Karpas-422 (cell line): ENCODE results near the gene OSBPL8. TPM values are rescaled to one million over a fixed set of nuclear protein-coding genes. Genes with fewer than 3 reads are reported as not detected.

Experiments
- DNase-seq: peaks from one replicate; pipeline ENCODE4 v3.0.0-alpha.2; 2015
- H2AFZ ChIP-seq: fragments of 200-600 bp; sonication (generic); 2 replicates; pipeline ENCODE4 v1.6.1; 2014; ENCODE audit warnings: antibody characterized with exemption, low read length, mixed read lengths
- H3K27ac ChIP-seq: fragments of 200-600 bp; sonication (generic); 2 replicates; pipeline ENCODE4 v1.5.1; 2014; ENCODE audit warnings: mild to moderate bottlenecking, low read length, moderate library complexity
- H3K27me3 ChIP-seq: fragments of 200-600 bp; sonication (generic); 2 replicates; pipeline ENCODE4 v1.6.1; 2014; ENCODE audit warnings: low read length, mixed read lengths
- H3K36me3 ChIP-seq: fragments of 200-600 bp; sonication (generic); 2 replicates; pipeline ENCODE4 v1.6.1; 2014; ENCODE audit warnings: low read length, mixed read lengths; ENCODE audit not compliant: insufficient read depth
- H3K4me1 ChIP-seq: fragments of 200-600 bp; sonication (generic); 2 replicates; pipeline ENCODE4 v1.6.1; 2014; ENCODE audit warnings: mild to moderate bottlenecking, low read length, mixed read lengths
- H3K4me2 ChIP-seq: fragments of 200-600 bp; sonication (generic); 2 replicates; pipeline ENCODE4 v1.6.1; 2014; ENCODE audit warnings: low read length, low read depth, mild to moderate bottlenecking; ENCODE audit not compliant: poor library complexity, severe bottlenecking
- H3K4me3 ChIP-seq: fragments of 200-600 bp; sonication (generic); 2 replicates; pipeline ENCODE4 v1.5.1; 2014; ENCODE audit warnings: mild to moderate bottlenecking, antibody characterized with exemption, low read length, mixed read lengths
- H3K79me2 ChIP-seq: fragments of 200-600 bp; sonication (generic); 2 replicates; pipeline ENCODE4 v1.6.1; 2014; ENCODE audit warnings: mild to moderate bottlenecking, low read length, mixed read lengths
- H3K9ac ChIP-seq: fragments of 200-600 bp; sonication (generic); 2 replicates; pipeline ENCODE4 v1.6.0; 2014; ENCODE audit warnings: low read length
- H3K9me2 ChIP-seq: fragments of 200-600 bp; sonication (generic), shearing (Covaris generic); replicated peaks from 2 replicates; pipeline ENCODE4 v1.6.0; 2014; ENCODE audit warnings: mild to moderate bottlenecking, low read length, moderate library complexity; ENCODE audit not compliant: insufficient read depth
- H3K9me3 ChIP-seq: fragments of 300-700, 200-600 bp; sonication (generic); 2 replicates; pipeline ENCODE4 v1.6.1; 2014; ENCODE audit warnings: low read length, mixed read lengths
- H4K20me1 ChIP-seq: fragments of 200-600 bp; sonication (generic); 2 replicates; pipeline ENCODE4 v1.6.1; 2014; ENCODE audit warnings: mild to moderate bottlenecking, antibody characterized with exemption, low read length, low read depth; ENCODE audit not compliant: insufficient read depth
- total RNA-seq: library from RNA; depleted of rRNA; stranded (reverse); fragments of >200 nt; shearing (Covaris generic); gene quantifications from 2 replicates; pipeline ENCODE4 v1.2.3, GENCODE V29; 2014; ENCODE audit warnings: low replicate concordance

Gene OSBPL8
- total RNA-seq, 1 experiment from 2014 or later, result 116 TPM

DNA sequence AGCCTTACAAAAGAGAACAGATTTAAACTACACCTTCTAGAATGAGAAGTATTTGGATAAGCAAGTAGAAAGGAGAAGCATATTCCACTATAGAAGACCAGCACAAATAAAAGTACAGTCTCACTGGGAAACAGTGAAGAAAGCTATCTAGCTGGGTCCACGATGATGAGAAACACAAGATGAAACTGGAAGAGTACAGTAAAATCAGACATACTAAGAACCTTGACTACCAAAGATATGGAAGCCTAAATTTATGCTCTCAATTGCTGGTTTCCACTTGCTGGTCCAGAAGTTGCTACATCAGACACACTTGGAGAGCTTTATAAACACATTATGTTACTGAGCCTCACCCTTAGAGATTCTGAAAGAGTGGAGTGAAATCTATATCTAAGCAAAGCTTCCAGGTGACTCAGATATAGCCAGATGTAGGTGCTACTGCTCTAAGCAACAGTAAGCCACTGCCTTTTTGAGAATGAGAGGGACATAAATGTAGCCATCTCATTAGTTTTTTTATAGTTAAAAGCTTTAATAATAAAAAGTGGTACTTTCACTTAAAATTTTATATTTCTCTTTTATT lies 115.1 kb downstream of the OSBPL8 start:
- no peak overlapping the region for H3K4me3 ChIP-seq
- no peaks in the 10 kb centered on the region for H3K9me3 ChIP-seq
- no peak overlapping the region for H3K27ac ChIP-seq
- no peaks in the 10 kb centered on the region for H3K27me3 ChIP-seq
- no peak overlapping the region for H2AFZ ChIP-seq
- no peak overlapping the region for H3K4me2 ChIP-seq
- no peaks in the 10 kb centered on the region for H3K9me2 ChIP-seq
- peaks cover 11% of the 10 kb centered on the region for H3K36me3 ChIP-seq
- H3K9ac ChIP-seq, result no peak overlapping the region
- no peak for DNase-seq
- peaks cover 95% of the 10 kb centered on the region for H3K79me2 ChIP-seq
- peaks cover 5% of the 10 kb centered on the region; the same call in 1 of the 2 replicates for H3K4me1 ChIP-seq
- H4K20me1 ChIP-seq, result no peaks in the 10 kb centered on the region

GRCh38 chr12:76441016-76441415 lies 118.6 kb downstream of the OSBPL8 start:
- no peak overlapping the region for H3K9ac ChIP-seq
- H3K9me2 ChIP-seq, result no peaks in the 10 kb centered on the region
- peak; percentile 60 for DNase-seq
- H4K20me1 ChIP-seq, result no peaks in the 10 kb centered on the region
- no peak overlapping the region for H3K4me3 ChIP-seq
- H3K4me2 ChIP-seq, result no peak overlapping the region
- H2AFZ ChIP-seq, result no peak overlapping the region
- no peaks in the 10 kb centered on the region for H3K9me3 ChIP-seq
- peaks cover 5% of the 10 kb centered on the region; the same call in 1 of the 2 replicates for H3K4me1 ChIP-seq
- H3K27me3 ChIP-seq, result no peaks in the 10 kb centered on the region
- no peak overlapping the region for H3K27ac ChIP-seq
- peaks cover 15% of the 10 kb centered on the region; the same call in 1 of the 2 replicates for H3K36me3 ChIP-seq
- peaks cover 92% of the 10 kb centered on the region for H3K79me2 ChIP-seq

- no peak for DNase-seq
- Histone ChIP-seq H3K27ac (no peak overlapping the region), H3K27me3 (no peaks in the 10 kb centered on the region), H3K36me3 (peaks cover 40% of the 10 kb centered on the region), H3K4me1 (no peaks in the 10 kb centered on the region), H2AFZ (no peak overlapping the region), H3K79me2 (peaks cover 99% of the 10 kb centered on the region), H3K4me2 (no peak overlapping the region), H3K9me3 (peaks cover 22% of the 10 kb centered on the region), H3K9me2 (no peaks in the 10 kb centered on the region), H3K4me3 (no peak overlapping the region), H3K9ac (no peak overlapping the region), H4K20me1 (no peaks in the 10 kb centered on the region)
These were observed 126.8 kb downstream of the OSBPL8 start for GRCh38 chr12:76432733-76433132.

DNA sequence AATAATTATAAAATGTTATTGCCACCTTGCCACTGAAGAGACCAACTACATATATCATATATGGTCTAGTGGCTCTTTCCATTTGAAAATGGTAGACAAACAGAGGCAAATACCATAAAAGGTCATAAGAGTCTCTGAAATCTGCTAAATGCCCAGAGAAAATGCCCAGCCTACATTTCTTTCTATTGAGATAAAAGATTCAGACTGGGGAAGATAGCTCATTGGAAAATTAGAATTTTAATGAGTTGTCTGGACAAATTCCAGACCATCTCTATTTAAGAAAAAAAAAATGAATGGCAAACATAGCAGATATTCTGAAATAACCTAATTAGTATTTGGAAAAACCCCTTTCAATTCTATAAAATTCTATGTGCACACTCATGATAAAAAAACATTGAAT lies 131.5 kb downstream of the OSBPL8 start:
- Histone ChIP-seq H3K4me2 (no peak overlapping the region), H3K27me3 (no peaks in the 10 kb centered on the region), H3K27ac (no peak overlapping the region), H4K20me1 (no peaks in the 10 kb centered on the region), H3K4me3 (no peak overlapping the region), H3K79me2 (peaks cover 98% of the 10 kb centered on the region), H3K9me2 (no peaks in the 10 kb centered on the region), H3K9ac (no peak overlapping the region), H3K36me3 (peaks cover 47% of the 10 kb centered on the region), H2AFZ (no peak overlapping the region), H3K4me1 (no peaks in the 10 kb centered on the region), H3K9me3 (peaks cover 23% of the 10 kb centered on the region)
- no peak for DNase-seq

DNA sequence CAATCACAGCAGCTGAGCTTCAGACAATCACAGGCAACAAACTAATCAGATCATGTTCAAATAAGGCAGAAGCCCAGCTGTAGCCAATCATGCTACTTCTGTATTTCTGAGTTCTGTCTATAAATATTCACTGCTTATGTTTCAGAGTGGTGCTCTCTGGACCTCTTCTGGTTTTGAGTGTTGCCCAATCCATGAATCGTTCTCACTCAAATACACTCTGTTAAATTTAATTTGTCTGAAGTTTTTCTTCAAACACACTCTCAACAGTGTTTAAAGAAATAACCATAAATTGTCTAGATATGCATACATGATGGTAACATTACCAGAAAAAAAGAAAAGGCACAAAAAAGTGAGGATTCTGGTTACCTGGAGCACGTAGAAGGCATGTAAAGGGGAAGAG lies 133.4 kb downstream of the OSBPL8 start:
- Histone ChIP-seq H3K27me3 (no peaks in the 10 kb centered on the region), H3K9me3 (peaks cover 13% of the 10 kb centered on the region), H3K9me2 (no peaks in the 10 kb centered on the region), H3K27ac (no peak overlapping the region), H3K79me2 (peaks cover 98% of the 10 kb centered on the region), H3K4me2 (no peak overlapping the region), H3K36me3 (peaks cover 40% of the 10 kb centered on the region), H2AFZ (no peak overlapping the region), H4K20me1 (no peaks in the 10 kb centered on the region), H3K4me3 (no peak overlapping the region), H3K4me1 (no peaks in the 10 kb centered on the region), H3K9ac (no peak overlapping the region)
- DNase-seq, result no peak

- Histone ChIP-seq H4K20me1 (no peaks in the 10 kb centered on the region), H3K4me1 (no peaks in the 10 kb centered on the region), H2AFZ (no peak overlapping the region), H3K27ac (no peak overlapping the region), H3K9me3 (peaks cover 13% of the 10 kb centered on the region), H3K79me2 (peaks cover 98% of the 10 kb centered on the region), H3K9me2 (no peaks in the 10 kb centered on the region), H3K4me2 (no peak overlapping the region), H3K4me3 (no peak overlapping the region), H3K9ac (no peak overlapping the region), H3K36me3 (peaks cover 28% of the 10 kb centered on the region), H3K27me3 (no peaks in the 10 kb centered on the region)
- no peak for DNase-seq
These were observed 134.6 kb downstream of the OSBPL8 start for GRCh38 chr12:76424941-76425340.

- H3K4me1 ChIP-seq, result no peaks in the 10 kb centered on the region
These were observed 136.8 kb downstream of the OSBPL8 start for GRCh38 chr12:76422543-76423438.

GRCh38 chr12:76422154-76422542 lies 137.4 kb downstream of the OSBPL8 start:
- H3K9me2 ChIP-seq, result no peaks in the 10 kb centered on the region
- H3K4me2 ChIP-seq, result no peak overlapping the region
- H4K20me1 ChIP-seq, result no peaks in the 10 kb centered on the region
- DNase-seq, result no peak
- H3K79me2 ChIP-seq, result peaks cover 94% of the 10 kb centered on the region
- H3K27ac ChIP-seq, result no peak overlapping the region
- H3K27me3 ChIP-seq, result no peaks in the 10 kb centered on the region
- no peak overlapping the region for H2AFZ ChIP-seq
- H3K36me3 ChIP-seq, result peaks cover 16% of the 10 kb centered on the region
- no peaks in the 10 kb centered on the region for H3K4me1 ChIP-seq
- H3K9me3 ChIP-seq, result peaks cover 13% of the 10 kb centered on the region
- H3K4me3 ChIP-seq, result no peak overlapping the region
- no peak overlapping the region for H3K9ac ChIP-seq

More at GRCh38 chr12:76422543-76423438, 136.8 kb downstream of the OSBPL8 start:
- H3K4me2 ChIP-seq, result no peak overlapping the region
- H2AFZ ChIP-seq, result no peak overlapping the region
- H3K9ac ChIP-seq, result no peak overlapping the region
- H3K36me3 ChIP-seq, result peaks cover 19% of the 10 kb centered on the region
- DNase-seq, result no peak
- no peaks in the 10 kb centered on the region for H4K20me1 ChIP-seq
- H3K4me3 ChIP-seq, result no peak overlapping the region
- H3K27me3 ChIP-seq, result no peaks in the 10 kb centered on the region
- peaks cover 93% of the 10 kb centered on the region for H3K79me2 ChIP-seq
- no peak overlapping the region for H3K27ac ChIP-seq
- no peaks in the 10 kb centered on the region for H3K9me2 ChIP-seq
- H3K9me3 ChIP-seq, result peaks cover 13% of the 10 kb centered on the region
